ENCODE measurements around the gene TBC1D22A. TPM values are rescaled to one million over a fixed set of nuclear protein-coding genes. Genes with fewer than 3 reads are reported as not detected.

Gene TBC1D22A
- total RNA-seq, 3 donors from 2014 or later = 29.8 to 31.1 (median 29.9) TPM

- Mint-ChIP-seq H3K4me3 (no peak overlapping the region), H3K36me3 (ENCODE audit: insufficient read depth) (peaks cover 65% of the 10 kb centered on the region), H3K4me1 (ENCODE audit: low read depth) (peaks cover 11% of the 10 kb centered on the region), H3K27me3 (ENCODE audit: low read depth) (no peaks in the 10 kb centered on the region), H3K9me3 (peaks cover 31% of the 10 kb centered on the region)
- DNase-seq (no peak), ATAC-seq (no peak)
These were observed 106.9 kb downstream of the TBC1D22A start for GRCh38 chr22:46869329-46869728.

DNA sequence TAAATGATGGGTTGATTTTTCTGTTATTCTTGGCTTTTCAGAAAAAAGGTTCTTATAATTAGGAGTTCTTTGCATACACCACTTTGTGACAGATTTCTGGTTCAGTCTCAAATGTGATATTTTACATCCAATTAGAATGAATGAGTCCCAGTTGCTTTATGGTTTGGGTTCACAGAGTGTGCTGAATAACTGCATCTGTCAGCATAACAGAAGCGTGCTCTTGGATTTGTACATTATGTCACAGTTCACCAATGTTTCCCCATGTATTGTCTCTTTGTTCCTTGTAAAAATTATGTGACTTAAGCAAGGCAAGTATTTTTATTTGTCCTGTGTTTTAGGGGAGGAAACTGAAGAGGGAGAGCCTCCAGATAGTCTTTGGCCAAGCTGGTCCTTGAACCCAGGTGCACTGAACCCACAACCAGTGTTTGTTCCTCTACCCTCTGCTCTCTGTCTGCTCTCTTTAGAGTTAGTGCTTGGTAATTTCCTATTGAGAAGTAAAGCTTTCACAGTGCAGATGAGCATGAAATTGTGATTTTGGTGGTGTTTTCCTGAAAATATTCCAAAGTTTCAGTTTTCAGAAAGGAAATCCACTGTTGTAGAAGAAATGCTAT is 107.5 kb downstream of the TBC1D22A start:
- Mint-ChIP-seq H3K4me1 (ENCODE audit: low read depth) (peaks cover 13% of the 10 kb centered on the region), H3K9me3 (peaks cover 31% of the 10 kb centered on the region), H3K36me3 (ENCODE audit: insufficient read depth) (peaks cover 62% of the 10 kb centered on the region), H3K27me3 (ENCODE audit: low read depth) (no peaks in the 10 kb centered on the region), H3K4me3 (no peak overlapping the region)
- DNase-seq = no peak
- no peak for ATAC-seq

- H3K27me3 Mint-ChIP-seq (ENCODE audit: low read depth) = no peaks in the 10 kb centered on the region
- peaks cover 31% of the 10 kb centered on the region for H3K9me3 Mint-ChIP-seq
- peaks cover 16% of the 10 kb centered on the region for H3K4me1 Mint-ChIP-seq (ENCODE audit: low read depth)
- peaks cover 51% of the 10 kb centered on the region for H3K36me3 Mint-ChIP-seq (ENCODE audit: insufficient read depth)
- ATAC-seq (no peak), DNase-seq (no peak)
- H3K4me3 Mint-ChIP-seq = no peak overlapping the region
These were observed 109.4 kb downstream of the TBC1D22A start for GRCh38 chr22:46871826-46872225.

- H3K4me3 Mint-ChIP-seq = no peak overlapping the region
- H3K9me3 Mint-ChIP-seq = peaks cover 21% of the 10 kb centered on the region
- peaks cover 35% of the 10 kb centered on the region for H3K36me3 Mint-ChIP-seq (ENCODE audit: insufficient read depth)
- H3K4me1 Mint-ChIP-seq (ENCODE audit: low read depth) = peaks cover 31% of the 10 kb centered on the region
- DNase-seq = no peak
- ATAC-seq = no peak
- H3K27me3 Mint-ChIP-seq (ENCODE audit: low read depth) = no peaks in the 10 kb centered on the region
These were observed 112.6 kb downstream of the TBC1D22A start for GRCh38 chr22:46875089-46875488.

DNA sequence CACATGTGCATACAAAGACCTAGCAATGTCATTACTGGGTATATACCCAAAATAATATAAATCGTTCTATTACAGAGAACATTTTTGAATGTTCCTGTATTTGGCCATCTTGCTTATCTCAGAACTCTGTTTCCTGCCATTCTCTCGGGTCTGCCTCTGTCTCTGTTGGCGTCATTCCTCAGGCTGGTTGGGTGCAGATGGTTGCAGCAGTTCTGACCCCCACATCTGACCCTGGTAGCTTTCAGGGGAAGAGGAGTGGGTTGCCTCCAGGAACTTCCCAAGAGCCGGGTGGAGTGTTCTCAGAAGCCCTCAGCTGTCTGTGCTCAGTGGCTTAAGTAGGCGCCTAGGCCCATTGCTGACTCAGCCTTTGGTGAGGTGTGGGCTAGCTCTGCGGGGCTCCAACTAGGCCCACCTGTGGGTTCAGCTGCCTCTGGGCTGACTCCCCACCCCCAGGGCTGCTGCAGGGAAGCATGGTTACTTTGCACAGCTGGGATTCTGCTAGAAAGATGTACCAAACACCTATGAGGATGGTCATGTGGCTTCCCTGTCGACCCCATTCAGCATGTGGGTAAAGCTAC is 114.0 kb downstream of the TBC1D22A start:
- ATAC-seq (no peak), DNase-seq (no peak)
- H3K4me3 Mint-ChIP-seq = no peak overlapping the region
- H3K27me3 Mint-ChIP-seq (ENCODE audit: low read depth) = no peaks in the 10 kb centered on the region
- peaks cover 25% of the 10 kb centered on the region for H3K36me3 Mint-ChIP-seq (ENCODE audit: insufficient read depth)
- H3K4me1 Mint-ChIP-seq (ENCODE audit: low read depth) = peaks cover 40% of the 10 kb centered on the region
- peaks cover 10% of the 10 kb centered on the region for H3K9me3 Mint-ChIP-seq

DNA sequence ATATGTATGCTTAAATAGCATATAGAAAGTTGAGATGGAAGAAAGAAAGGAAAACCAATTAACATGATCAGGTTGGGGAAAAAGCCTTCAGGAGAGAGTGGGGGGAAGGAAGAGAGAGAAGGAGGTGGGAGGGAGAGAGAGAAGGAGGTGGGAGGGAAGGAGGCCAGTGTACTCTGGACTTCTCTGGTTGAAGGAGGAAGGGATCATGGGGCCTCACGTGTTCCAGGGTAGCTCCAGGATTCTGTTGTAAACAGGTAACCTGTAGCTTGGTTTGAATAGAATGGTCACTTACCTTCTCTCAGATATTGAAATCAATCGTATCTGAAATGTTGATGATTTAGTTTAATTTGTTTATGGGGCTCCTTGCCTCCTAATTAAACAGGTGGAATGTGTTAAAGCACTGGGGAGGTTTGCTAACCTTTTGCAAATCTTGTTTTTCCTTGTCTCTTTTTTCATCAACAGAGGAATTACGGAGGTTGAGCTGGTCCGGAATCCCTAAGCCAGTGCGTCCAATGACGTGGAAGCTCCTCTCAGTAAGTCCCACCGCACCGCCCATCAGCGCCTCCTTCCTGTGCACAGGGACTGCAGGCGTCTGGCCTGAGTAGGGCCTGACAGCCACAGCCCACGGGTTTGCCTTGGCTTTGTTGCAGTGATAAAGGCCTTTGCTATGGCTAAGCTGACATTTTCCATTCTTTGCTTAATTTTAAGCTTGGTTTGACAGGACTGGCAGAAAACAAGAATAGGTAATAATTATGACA is 115.9 kb downstream of the TBC1D22A start:
- H3K9me3 Mint-ChIP-seq = no peaks in the 10 kb centered on the region
- DNase-seq (no peak), ATAC-seq (no peak)
- no peaks in the 10 kb centered on the region for H3K27me3 Mint-ChIP-seq (ENCODE audit: low read depth)
- peaks cover 38% of the 10 kb centered on the region for H3K4me1 Mint-ChIP-seq (ENCODE audit: low read depth)
- H3K36me3 Mint-ChIP-seq (ENCODE audit: insufficient read depth) = peaks cover 16% of the 10 kb centered on the region
- H3K4me3 Mint-ChIP-seq = no peak overlapping the region

DNA sequence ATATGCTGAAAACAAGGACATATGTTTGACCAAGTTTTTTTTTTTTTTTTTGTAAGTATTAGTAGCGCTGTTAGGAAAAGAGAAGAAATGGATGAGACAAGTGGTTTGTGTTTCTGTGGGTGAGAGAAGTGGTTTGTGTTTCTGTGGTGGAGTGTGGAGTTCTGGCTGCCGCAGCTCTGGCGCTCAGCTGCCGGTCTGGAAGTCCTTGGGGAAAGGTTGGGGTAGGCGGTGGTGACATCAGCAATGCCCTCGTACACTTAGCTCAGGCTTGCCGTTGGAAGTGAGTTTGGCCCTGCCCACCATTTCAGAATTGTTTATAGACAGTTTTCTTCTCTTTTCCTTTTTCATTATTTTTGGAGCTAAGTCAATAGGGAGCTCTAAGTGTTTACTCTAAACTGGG is 116.6 kb downstream of the TBC1D22A start:
- Mint-ChIP-seq H3K9me3 (no peaks in the 10 kb centered on the region), H3K4me1 (ENCODE audit: low read depth) (peaks cover 33% of the 10 kb centered on the region), H3K27me3 (ENCODE audit: low read depth) (no peaks in the 10 kb centered on the region), H3K36me3 (ENCODE audit: insufficient read depth) (peaks cover 19% of the 10 kb centered on the region), H3K4me3 (no peak overlapping the region)
- DNase-seq = no peak
- no peak for ATAC-seq

DNA sequence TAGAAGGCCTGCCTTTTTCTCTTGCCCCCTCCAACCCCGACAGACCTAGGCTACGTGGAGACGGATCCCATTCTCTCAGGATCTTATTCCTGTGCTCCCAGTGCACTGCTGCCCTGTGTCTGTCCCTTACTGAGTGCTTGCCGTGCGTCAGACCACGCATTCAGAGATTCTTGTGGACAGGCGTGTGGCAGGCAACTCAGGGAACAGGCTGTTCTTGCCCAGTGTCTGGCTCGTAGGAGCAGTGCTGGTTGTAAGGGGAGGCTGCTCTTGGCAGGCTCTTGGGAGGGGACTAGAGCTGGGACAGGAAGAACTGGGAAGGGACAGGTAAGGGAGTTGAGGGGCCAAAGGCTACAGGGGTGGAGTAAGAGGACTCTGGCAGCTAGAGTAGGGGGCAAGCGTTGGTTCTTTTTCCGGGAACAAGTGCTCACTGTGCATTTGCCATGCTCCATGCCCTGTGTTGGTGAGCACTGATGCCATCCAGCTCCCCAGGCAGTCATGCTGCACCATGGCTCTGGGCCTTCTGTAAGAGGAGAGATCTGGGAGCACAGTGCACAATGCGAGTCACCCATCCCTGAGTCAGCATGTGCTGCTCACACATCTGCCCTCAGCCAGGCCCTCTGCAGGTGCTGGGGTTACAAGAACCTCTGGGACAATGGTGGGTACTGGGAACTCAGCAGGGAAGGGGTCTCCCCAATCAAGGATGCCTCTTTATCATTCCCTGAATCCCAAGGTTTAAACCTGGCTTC is 119.1 kb downstream of the TBC1D22A start:
- ATAC-seq = peak in 1 of 2 donors; percentile 48
- no peak overlapping the region for H3K4me3 Mint-ChIP-seq
- no peaks in the 10 kb centered on the region for H3K27me3 Mint-ChIP-seq (ENCODE audit: low read depth)
- no peak for DNase-seq
- H3K4me1 Mint-ChIP-seq (ENCODE audit: low read depth) = peaks cover 29% of the 10 kb centered on the region
- no peaks in the 10 kb centered on the region for H3K9me3 Mint-ChIP-seq
- H3K36me3 Mint-ChIP-seq (ENCODE audit: insufficient read depth) = peaks cover 22% of the 10 kb centered on the region

DNA sequence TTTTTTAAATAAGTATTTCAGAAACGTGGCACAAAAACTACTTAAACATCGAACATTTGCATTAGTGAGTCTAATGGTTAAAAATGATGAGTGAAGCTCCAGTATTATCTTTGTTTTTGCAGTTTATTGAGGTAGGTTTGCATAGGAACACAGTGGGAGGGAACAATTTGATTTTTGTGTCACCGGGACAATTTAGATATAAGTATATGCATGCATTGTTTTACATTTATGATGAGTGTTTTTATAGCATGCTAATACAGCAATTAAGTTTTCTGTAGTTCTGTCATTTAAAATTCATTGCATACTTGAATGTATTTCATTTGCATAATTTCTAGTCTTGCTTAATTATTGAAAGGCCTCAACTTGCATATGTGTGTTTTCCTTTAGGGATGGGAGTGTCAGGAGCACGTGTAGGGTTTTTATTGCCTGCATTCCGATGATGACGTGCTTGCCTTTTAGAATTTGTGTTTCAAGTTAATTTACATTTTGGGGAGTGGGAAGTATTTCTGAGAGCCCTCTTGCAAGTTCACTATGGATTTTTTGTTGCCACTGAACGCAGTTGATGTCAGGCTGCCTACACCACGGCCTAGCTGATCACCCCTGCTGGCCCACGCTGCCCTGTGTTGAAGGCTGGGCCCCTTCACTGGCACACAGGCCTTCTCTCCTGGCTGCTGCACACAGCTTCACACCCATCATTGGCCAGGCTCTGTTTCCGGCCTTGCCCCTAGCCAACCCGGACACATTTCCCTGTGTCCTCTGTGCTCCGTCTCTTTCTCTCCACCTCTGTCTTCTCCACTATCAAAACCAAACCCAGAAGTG is 120.9 kb downstream of the TBC1D22A start:
- Mint-ChIP-seq H3K36me3 (ENCODE audit: insufficient read depth) (peaks cover 26% of the 10 kb centered on the region), H3K4me3 (no peak overlapping the region), H3K4me1 (ENCODE audit: low read depth) (peaks cover 22% of the 10 kb centered on the region), H3K9me3 (no peaks in the 10 kb centered on the region), H3K27me3 (ENCODE audit: low read depth) (no peaks in the 10 kb centered on the region)
- no peak for ATAC-seq
- no peak for DNase-seq

GRCh38 chr22:46884365-46884764 is 121.9 kb downstream of the TBC1D22A start:
- no peak for DNase-seq
- H3K4me3 Mint-ChIP-seq = no peak overlapping the region
- H3K9me3 Mint-ChIP-seq = no peaks in the 10 kb centered on the region
- no peak for ATAC-seq
- H3K27me3 Mint-ChIP-seq (ENCODE audit: low read depth) = no peaks in the 10 kb centered on the region
- peaks cover 25% of the 10 kb centered on the region for H3K36me3 Mint-ChIP-seq (ENCODE audit: insufficient read depth)
- H3K4me1 Mint-ChIP-seq (ENCODE audit: low read depth) = peaks cover 18% of the 10 kb centered on the region

- H3K36me3 Mint-ChIP-seq (ENCODE audit: insufficient read depth) = peaks cover 41% of the 10 kb centered on the region
- H3K27me3 Mint-ChIP-seq (ENCODE audit: low read depth) = no peaks in the 10 kb centered on the region
- no peak for ATAC-seq
- DNase-seq = no peak
- H3K4me1 Mint-ChIP-seq (ENCODE audit: low read depth) = peaks cover 5% of the 10 kb centered on the region
- no peaks in the 10 kb centered on the region for H3K9me3 Mint-ChIP-seq
- H3K4me3 Mint-ChIP-seq = no peak overlapping the region
These were observed 125.5 kb downstream of the TBC1D22A start for GRCh38 chr22:46887978-46888377.

GRCh38 chr22:46890819-46891218 is 128.4 kb downstream of the TBC1D22A start:
- no peaks in the 10 kb centered on the region for H3K27me3 Mint-ChIP-seq (ENCODE audit: low read depth)
- H3K4me3 Mint-ChIP-seq = no peak overlapping the region
- no peak for ATAC-seq

DNA sequence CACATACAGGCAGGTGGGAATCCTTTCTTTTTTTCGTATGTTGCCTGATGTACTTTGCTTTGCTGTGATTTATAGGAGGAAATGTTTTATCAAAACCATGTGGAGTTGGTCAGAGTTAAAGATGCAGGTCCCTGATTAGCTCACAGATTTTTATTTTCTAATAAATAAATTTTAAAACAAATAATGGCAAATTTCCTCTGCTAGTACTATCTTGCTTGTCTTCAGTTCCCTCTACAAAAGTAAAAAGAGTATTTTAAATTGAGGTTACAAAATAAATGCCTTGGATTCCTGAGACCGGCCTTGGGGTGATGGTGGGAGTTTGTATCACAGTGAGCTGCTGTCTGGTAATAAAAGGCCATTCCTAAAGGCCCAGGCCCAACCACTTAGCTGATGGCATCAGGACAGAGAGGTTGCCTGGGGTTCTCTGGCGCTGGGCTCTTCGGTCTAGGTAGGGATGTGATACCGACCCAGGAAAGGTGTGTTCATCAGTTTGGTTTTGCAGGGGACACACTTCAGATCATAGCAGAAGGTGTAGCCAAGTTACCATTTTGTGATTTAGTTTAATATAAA is 129.0 kb downstream of the TBC1D22A start:
- H3K27me3 Mint-ChIP-seq (ENCODE audit: low read depth) = no peaks in the 10 kb centered on the region
- H3K4me3 Mint-ChIP-seq = no peak overlapping the region
- ATAC-seq (no peak), DNase-seq (no peak)
- peaks cover 58% of the 10 kb centered on the region for H3K36me3 Mint-ChIP-seq (ENCODE audit: insufficient read depth)
- peaks cover 7% of the 10 kb centered on the region for H3K4me1 Mint-ChIP-seq (ENCODE audit: low read depth)
- H3K9me3 Mint-ChIP-seq = no peaks in the 10 kb centered on the region

More at GRCh38 chr22:46890819-46891218, 128.4 kb downstream of the TBC1D22A start:
- Mint-ChIP-seq H3K36me3 (ENCODE audit: insufficient read depth) (peaks cover 51% of the 10 kb centered on the region), H3K4me1 (ENCODE audit: low read depth) (peaks cover 4% of the 10 kb centered on the region), H3K9me3 (no peaks in the 10 kb centered on the region)
- no peak for DNase-seq

Data from activated T-cell treated with anti-CD3 and anti-CD28 coated beads, Interleukin-2, amount 50 U/mL, for 4 hours (primary cell).